NT2/D1 (cell line): ENCODE data around the gene BMP4.

Experiments used
- YY1 ChIP-seq: IDR thresholded peaks from 2 replicates; pipeline ENCODE4 v1.6.1; 2011; ENCODE audit not compliant: insufficient read length, insufficient read depth
- ZNF274 ChIP-seq: IDR thresholded peaks from 2 replicates; pipeline ENCODE4 v1.6.1; 2011; ENCODE audit warnings: mild to moderate bottlenecking, low read depth, low read length

GRCh38 chr14:53927171-53927570 lies 29.5 kb downstream of the BMP4 start:
- TF ChIP-seq YY1 (no peak), ZNF274 (no peak)
